Vagina (tissue), 2 donors: Measurements from ENCODE around the gene NKTR.

Source experiments
- CTCF ChIP-seq, 3 experiments: fragments of 450-650 bp in 2 of 3; fragments of 200-600 bp in 1 of 3; sonication (generic) in 1 of 3; IDR thresholded peaks; one replicate each; pipeline ENCODE4 v1.5.1; 2017 to 2019; ENCODE audit warnings: antibody characterized with exemption in 3 of 3, mild to moderate bottlenecking in 2 of 3, moderate library complexity in 2 of 3
- POLR2A ChIP-seq, 2 donors: fragments of 450-650 bp; IDR thresholded peaks; one replicate each; pipeline ENCODE4 v1.6.1; 2017; ENCODE audit warnings: antibody characterized with exemption in 2 of 2, mild to moderate bottlenecking in 2 of 2, moderate library complexity in 2 of 2

- TF ChIP-seq CTCF (IDR thresholded peaks at IDR 0.05): no peak
- no peak for TF ChIP-seq POLR2A (IDR thresholded peaks at IDR 0.05)
Measured at GRCh38 chr3:42637001-42637400, 36.5 kb downstream of the NKTR start.
